CD1c-positive myeloid dendritic cell (primary cell): ENCODE measurements around the gene GAK.

Experiments used
- DNase-seq: peaks from one replicate; pipeline ENCODE4 v3.0.0-alpha.2; 2016; ENCODE audit errors: extremely low spot score

Gene GAK

GRCh38 chr4:829761-830600 lies 102.1 kb downstream of the GAK start:
- no peak for DNase-seq

GRCh38 chr4:829291-829690 lies 102.8 kb downstream of the GAK start:
- no peak for DNase-seq

DNA sequence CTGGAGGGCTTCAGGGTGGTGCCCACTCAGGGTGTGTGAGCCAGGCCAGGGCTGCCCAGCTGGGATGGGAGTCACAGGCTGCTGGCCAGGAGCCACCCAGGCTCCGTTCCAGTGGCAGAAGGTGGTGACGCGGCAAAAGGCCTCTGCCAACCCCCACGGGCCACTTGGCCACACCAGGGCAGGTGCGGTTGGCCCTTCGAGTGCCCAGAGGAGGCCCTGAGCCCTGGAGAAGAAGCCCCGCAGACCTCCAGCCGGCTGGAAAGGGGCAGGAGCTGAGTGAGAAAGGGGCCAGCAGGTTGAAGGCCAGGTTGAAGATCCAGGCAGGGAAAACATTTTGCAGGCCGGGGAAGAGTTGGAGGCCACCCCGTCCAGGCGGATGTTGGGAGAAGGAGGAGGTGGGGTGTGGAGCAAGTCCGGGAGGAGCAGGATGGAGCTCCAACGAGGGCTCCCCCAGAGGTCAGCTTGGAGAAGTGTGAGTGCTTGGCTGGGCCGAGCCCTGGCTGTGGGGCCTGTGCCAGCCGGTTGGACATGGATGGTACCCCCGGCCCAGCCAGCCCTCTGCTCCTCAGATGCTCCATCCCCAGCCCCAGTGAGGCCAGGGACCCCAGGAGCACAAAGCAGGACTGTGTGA lies 103.4 kb downstream of the GAK start:
- DNase-seq = no peak

- DNase-seq = no peak
Measured at GRCh38 chr4:827209-828081, 104.7 kb downstream of the GAK start.

DNA sequence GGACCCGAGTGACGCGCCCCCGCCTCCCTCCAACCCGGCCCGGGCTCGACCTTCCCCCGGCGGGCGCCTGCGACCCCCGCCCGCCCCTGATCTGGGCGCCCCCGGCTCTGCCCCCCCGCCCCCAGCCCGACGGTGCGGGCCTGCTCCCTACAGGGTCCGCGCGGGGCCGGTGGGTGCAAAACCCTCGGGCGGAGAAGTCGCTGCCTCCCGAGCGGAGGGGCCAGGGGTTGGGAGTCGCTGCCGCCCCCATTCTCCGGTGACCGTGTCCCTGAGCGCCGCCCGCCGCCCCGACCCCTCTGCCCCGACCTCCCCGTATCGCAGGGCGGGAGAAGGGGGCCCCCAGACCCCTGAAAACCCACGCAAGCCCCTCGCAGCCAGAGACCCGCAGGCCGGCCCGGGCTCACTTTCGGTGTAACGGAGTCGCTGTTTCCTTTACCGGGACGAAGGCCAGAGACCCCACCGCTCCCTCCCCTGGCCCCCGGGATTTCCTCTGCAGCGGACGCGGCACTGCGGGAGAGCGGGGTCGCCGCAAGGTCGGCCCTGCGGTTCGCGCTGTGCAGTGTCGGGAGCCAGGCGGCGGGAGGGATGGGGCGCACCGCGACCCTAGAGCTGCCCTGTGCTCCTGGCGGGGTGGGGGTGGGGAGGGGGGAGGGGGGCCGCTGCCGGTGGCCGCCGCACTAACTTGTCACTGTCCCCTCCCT lies 105.5 kb downstream of the GAK start:
- no peak for DNase-seq

DNA sequence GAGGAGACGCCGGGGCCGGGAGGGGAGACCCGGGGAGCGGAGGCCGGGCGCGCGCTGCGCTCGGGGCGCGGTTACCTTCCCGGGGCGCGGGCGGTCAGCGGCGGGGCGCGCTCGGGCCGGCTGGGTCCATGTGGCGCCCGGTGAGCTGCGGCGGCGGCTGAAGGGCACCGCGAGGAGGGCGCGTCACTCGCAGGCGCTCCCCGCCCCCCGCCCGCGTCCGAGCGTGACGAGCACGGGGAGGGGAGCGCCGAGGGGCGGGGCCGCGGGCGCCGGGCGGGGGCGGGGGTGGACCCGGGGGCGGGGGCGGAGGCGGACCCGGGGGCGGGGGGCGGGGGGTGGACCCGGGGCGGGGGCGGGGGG lies 106.2 kb downstream of the GAK start, which contains the start of gene CPLX1:
CPLX1 (minus strand) TSS at position 159 of the 360 bp plus-strand sequence. CDS start 1,607 bp downstream, outside the sequence.
- peak; percentile 49 for DNase-seq

- DNase-seq = peak; percentile 27
Measured at GRCh38 chr4:825063-825970, 106.8 kb downstream of the GAK start.

DNA sequence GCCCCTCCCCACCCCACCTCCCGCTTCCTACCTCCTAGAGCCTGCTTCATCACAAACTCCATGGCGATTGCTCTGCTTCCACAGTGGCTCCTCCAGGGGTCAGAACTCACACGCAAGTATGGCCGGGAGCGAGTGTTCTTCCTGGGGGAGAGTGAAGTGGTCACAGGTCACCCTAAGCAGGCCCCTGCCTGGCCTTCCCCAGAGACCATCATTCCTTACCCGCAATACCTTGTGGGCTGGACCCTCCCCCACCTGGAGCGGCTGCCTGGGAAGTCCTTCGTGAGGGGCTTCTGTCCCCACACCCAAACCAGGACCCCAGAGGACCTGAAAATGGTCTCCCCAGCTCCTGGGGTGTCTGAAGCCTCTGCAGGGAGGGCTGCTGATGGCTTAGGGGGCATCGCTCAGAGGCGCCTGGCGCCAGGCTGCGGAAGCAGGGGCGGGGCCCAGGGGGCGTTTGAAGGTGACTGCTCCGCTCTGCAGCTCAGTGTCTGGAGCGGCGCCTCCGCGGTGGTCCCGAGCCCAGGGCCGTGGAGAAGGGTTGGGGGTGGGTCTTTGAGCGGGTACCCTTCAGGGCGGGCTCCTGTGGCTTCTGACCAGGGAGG lies 107.6 kb downstream of the GAK start:
- DNase-seq = no peak

GRCh38 chr4:823761-824460 lies 108.2 kb downstream of the GAK start:
- DNase-seq = no peak

GRCh38 chr4:823176-823760 lies 108.8 kb downstream of the GAK start:
- DNase-seq = no peak

- DNase-seq = no peak
Measured at GRCh38 chr4:822361-823175, 109.5 kb downstream of the GAK start.

DNA sequence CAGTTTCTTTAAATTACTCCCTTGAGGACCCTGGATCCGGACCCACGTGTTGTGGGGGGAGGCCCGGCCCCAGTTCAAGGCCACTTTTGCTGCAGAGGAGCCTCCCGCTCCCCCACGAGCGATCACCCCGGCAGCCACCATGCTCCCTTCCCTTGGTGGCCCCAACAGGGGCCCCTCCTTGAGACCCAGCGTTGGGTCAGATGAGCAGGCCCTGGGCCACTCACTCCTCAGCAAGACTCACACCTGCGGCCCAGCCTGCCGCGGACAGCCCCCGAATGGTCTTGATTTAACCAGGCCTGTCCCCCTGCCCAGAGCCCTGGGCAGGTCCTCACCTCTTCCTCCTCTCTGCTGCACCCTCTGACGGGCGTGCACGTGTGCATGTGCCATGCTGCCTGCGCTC lies 110.5 kb downstream of the GAK start:
- no peak for DNase-seq

DNA sequence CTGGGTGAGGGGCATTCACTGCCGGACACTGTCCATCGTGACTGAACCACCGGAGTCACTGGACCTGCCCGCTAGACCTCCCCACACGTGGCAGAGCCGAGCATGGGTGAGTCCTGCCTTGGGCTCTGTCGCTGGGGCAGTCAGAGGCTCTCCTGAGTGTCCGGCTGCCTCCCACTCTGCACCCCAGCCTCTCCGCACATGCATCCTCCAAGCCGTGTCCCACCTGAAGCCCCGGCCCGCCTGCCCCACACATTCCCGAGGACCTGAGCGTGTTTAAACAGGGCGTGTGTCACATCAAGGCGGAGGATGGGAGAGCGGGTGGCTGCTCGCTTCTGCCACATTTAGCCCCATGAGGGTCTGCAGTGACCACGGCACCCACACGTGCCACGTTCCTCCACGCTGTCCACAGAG lies 110.9 kb downstream of the GAK start:
- no peak for DNase-seq

DNA sequence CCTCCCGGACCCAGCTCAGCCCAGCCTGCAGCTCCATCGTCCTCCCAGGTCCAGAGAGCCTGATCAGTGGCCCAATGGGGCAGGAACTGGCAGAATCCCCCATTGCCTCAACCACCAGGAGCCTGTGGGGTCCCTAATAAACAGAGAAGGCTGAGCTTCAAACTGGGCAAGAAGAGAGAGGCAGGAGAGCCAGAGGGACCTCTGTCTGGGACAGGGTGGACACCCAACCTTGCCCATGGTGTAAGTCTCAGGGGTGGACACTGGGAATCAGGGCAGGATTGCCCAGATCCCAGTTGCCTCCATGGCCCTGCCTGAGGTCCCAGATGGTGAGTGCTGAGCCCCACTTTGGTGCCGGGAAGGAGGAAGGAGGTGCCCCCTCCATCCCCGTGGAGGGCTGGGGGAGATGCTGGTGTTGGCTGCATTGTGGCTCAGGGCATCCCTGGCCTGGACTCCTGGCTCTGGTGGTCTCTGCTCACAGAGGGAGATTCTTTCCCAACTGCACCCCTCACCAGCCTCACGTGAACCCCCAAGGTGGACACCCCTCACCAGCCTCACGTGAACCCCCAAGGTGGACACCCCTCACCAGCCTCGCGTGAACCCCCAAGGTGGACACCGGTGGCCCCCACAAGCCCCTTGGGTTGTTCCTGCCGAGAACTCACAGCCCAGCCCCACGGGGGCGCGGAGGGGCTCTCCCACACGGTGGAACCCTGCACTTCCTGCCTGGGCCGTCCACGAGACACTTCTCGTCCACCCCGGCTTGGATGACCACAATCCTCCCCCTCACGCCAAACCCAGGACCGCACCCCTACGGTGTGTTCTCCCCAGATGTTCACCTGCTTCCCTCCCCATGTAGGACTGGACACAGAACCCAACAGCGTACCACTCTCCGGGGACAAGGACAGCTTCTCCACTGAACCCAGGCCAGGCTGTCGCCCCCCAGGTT lies 111.6 kb downstream of the GAK start:
- no peak for DNase-seq

- no peak for DNase-seq
Measured at GRCh38 chr4:819401-820229, 112.5 kb downstream of the GAK start.
